NB4 (cell line): ENCODE data around the gene EIF3B.

Experiments used
- MYC ChIP-seq: IDR thresholded peaks from 2 replicates; pipeline ENCODE4 v1.6.1; 2011; ENCODE audit warnings: low read depth, low read length
- POLR2A ChIP-seq: IDR thresholded peaks from 2 replicates; pipeline ENCODE4 v1.6.1; 2011; ENCODE audit warnings: mild to moderate bottlenecking; ENCODE audit not compliant: insufficient read length; ENCODE audit errors: extremely low read depth
- TF ChIP-seq, protein P1 (sequence below): IDR thresholded peaks from one replicate; pipeline ENCODE4 v1.5.1; 2012; ENCODE audit warnings: low read depth, low read length

- TF ChIP-seq POLR2A, result peak; percentile 61
- TF ChIP-seq, protein P1, sequence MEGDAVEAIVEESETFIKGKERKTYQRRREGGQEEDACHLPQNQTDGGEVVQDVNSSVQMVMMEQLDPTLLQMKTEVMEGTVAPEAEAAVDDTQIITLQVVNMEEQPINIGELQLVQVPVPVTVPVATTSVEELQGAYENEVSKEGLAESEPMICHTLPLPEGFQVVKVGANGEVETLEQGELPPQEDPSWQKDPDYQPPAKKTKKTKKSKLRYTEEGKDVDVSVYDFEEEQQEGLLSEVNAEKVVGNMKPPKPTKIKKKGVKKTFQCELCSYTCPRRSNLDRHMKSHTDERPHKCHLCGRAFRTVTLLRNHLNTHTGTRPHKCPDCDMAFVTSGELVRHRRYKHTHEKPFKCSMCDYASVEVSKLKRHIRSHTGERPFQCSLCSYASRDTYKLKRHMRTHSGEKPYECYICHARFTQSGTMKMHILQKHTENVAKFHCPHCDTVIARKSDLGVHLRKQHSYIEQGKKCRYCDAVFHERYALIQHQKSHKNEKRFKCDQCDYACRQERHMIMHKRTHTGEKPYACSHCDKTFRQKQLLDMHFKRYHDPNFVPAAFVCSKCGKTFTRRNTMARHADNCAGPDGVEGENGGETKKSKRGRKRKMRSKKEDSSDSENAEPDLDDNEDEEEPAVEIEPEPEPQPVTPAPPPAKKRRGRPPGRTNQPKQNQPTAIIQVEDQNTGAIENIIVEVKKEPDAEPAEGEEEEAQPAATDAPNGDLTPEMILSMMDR, result no peak
- TF ChIP-seq MYC, result peak; percentile 85
Observed at GRCh38 chr7:2314209-2314955, 40.2 kb upstream of the EIF3B start, which contains the start of gene SNX8.
